Measurements from ENCODE around the gene COL11A1. TPM values are rescaled to one million over a fixed set of nuclear protein-coding genes. Genes with fewer than 3 reads are reported as not detected.
"Not testable (repeated sequence)": the region's sequence is repeated elsewhere in the genome, so short reads cannot be mapped to it uniquely, and the experiment has no call there.

The COL11A1 gene
- total and polyA plus RNA-seq, 2 experiments from 2014 or later: 12.3 to 12.5 TPM

- TF ChIP-seq CTCF (conservative IDR thresholded peaks at IDR 0.05; ENCODE audit: low read depth in 2 of 2) (no peak), ZNF331 (CRISPR knock-in tag; IDR thresholded peaks at IDR 0.05; ENCODE audit: low read depth) (no peak), JUNB (IDR thresholded peaks at IDR 0.05; ENCODE audit: unreplicated experiment) (no peak), REST (IDR thresholded peaks at IDR 0.05; ENCODE audit: unreplicated experiment) (no peak)
Measured at GRCh38 chr1:102833151-102833550, 275.2 kb downstream of the COL11A1 start (continued).

GRCh38 chr1:102826706-102827105 is 281.6 kb downstream of the COL11A1 start:
- H3F3A ChIP-seq (replicated peaks; ENCODE audit: low read depth); H4K20me1 ChIP-seq (replicated peaks; ENCODE audit: insufficient read depth); H3K27me3 ChIP-seq (ENCODE audit: insufficient read depth); H3K27me3 Mint-ChIP-seq (ENCODE audit: insufficient read depth, low read depth, poor library complexity); H3K9me3 Mint-ChIP-seq; H3K4me3 ChIP-seq; H3K27ac Mint-ChIP-seq; DNase-seq (ENCODE audit: low spot score); H2AFZ ChIP-seq; H3K36me3 Mint-ChIP-seq (ENCODE audit: low read depth); ATAC-seq; H3K27ac ChIP-seq (ENCODE audit: low read depth); H3K9me2 ChIP-seq (ENCODE audit: insufficient read depth); H3K4me3 Mint-ChIP-seq; H3K79me2 ChIP-seq (replicated peaks; ENCODE audit: insufficient read depth); H3K4me1 ChIP-seq (ENCODE audit: insufficient read depth); H3K4me2 ChIP-seq; H3K36me3 ChIP-seq (ENCODE audit: insufficient read depth); H3K4me1 Mint-ChIP-seq: not testable (repeated sequence)

Measured in GM23338 (cell line).